ENCODE measurements around the gene SERTAD4. TPM values are rescaled to one million over a fixed set of nuclear protein-coding genes. Genes with fewer than 3 reads are reported as not detected.

SERTAD4 gene
- total RNA-seq, 1 experiment from 2014 or later: 3.9 TPM

GRCh38 chr1:210254298-210254697, 21.7 kb downstream of the SERTAD4 start:
- Histone ChIP-seq H2AK5ac (ENCODE audit: insufficient read length, low read length) (no peak overlapping the region), H3K56ac (ENCODE audit: insufficient read length, low read depth, low read length) (no peak overlapping the region), H2BK120ac (ENCODE audit: low read depth, low read length, poor library complexity, severe bottlenecking) (no peak overlapping the region), H3K18ac (ENCODE audit: insufficient read length, low read depth, low read length) (no peak overlapping the region), H3K4ac (ENCODE audit: low read depth, low read length) (no peak overlapping the region), H3K79me2 (ENCODE audit: insufficient read depth, low read length) (no peaks in the 10 kb centered on the region), H2AFZ (ENCODE audit: low read length) (no peak overlapping the region), H2BK5ac (ENCODE audit: insufficient read length, low read length) (no peak overlapping the region), H3K27me3 (ENCODE audit: insufficient read depth, low read length) (no peaks in the 10 kb centered on the region), H4K20me1 (ENCODE audit: control insufficient read depth, insufficient read depth, insufficient read length) (no peaks in the 10 kb centered on the region), H4K8ac (replicated peaks; ENCODE audit: insufficient read length, low read depth, low read length) (no peak overlapping the region), H4K5ac (ENCODE audit: insufficient read length, low read depth, low read length) (no peak overlapping the region), H3T11ph (ENCODE audit: low read length) (no peak overlapping the region), H3K23me2 (ENCODE audit: insufficient read length, low read depth, low read length, poor library complexity, severe bottlenecking) (peaks cover 26% of the 10 kb centered on the region), H3K9me3 (ENCODE audit: control insufficient read depth, low read depth, low read length) (no peaks in the 10 kb centered on the region), H3K79me1 (ENCODE audit: insufficient read depth, low read depth, low read length, poor library complexity, severe bottlenecking) (no peaks in the 10 kb centered on the region), H3K4me2 (ENCODE audit: insufficient read depth, insufficient read length, low read length) (no peak overlapping the region), H3K14ac (ENCODE audit: insufficient read depth, low read length) (no peak overlapping the region), H2BK12ac (ENCODE audit: insufficient read length, low read depth, low read length) (no peak overlapping the region), H4K91ac (ENCODE audit: insufficient read length, low read depth, low read length) (no peak overlapping the region), H2BK15ac (ENCODE audit: low read depth, low read length) (no peak overlapping the region), H3K4me1 (ENCODE audit: insufficient read depth, low read length) (peaks cover 2% of the 10 kb centered on the region; the same call in 1 of the 2 replicates), H2BK20ac (ENCODE audit: low read depth, low read length, poor library complexity, severe bottlenecking) (no peak overlapping the region), H3K27ac (ENCODE audit: insufficient read length, low read depth, low read length) (no peak overlapping the region), H3K23ac (ENCODE audit: insufficient read length, low read depth, low read length) (no peak overlapping the region), H3K9ac (ENCODE audit: extremely low read depth, insufficient read length, low read length) (no peak overlapping the region)
- peaks cover 52% of the 10 kb centered on the region for H3K27me3 Mint-ChIP-seq (ENCODE audit: low read depth)
- no peaks in the 10 kb centered on the region for H3K9me3 Mint-ChIP-seq
- TF ChIP-seq, protein P1, sequence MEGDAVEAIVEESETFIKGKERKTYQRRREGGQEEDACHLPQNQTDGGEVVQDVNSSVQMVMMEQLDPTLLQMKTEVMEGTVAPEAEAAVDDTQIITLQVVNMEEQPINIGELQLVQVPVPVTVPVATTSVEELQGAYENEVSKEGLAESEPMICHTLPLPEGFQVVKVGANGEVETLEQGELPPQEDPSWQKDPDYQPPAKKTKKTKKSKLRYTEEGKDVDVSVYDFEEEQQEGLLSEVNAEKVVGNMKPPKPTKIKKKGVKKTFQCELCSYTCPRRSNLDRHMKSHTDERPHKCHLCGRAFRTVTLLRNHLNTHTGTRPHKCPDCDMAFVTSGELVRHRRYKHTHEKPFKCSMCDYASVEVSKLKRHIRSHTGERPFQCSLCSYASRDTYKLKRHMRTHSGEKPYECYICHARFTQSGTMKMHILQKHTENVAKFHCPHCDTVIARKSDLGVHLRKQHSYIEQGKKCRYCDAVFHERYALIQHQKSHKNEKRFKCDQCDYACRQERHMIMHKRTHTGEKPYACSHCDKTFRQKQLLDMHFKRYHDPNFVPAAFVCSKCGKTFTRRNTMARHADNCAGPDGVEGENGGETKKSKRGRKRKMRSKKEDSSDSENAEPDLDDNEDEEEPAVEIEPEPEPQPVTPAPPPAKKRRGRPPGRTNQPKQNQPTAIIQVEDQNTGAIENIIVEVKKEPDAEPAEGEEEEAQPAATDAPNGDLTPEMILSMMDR (conservative IDR thresholded peaks at IDR 0.05): no peak
- H3K36me3 Mint-ChIP-seq (ENCODE audit: insufficient read depth in 1 of 3, low read depth in 3 of 3): no peaks in the 10 kb centered on the region
- no peak overlapping the region for H3K4me3 Mint-ChIP-seq
- H3K4me1 Mint-ChIP-seq: peaks cover 24 to 37% of the 10 kb centered on the region in 2 experiments
- no peak overlapping the region for H3K27ac Mint-ChIP-seq
- no peak for DNase-seq

Measured in H9 (cell line).